Suppressor macrophage (primary cell): Measurements from ENCODE around the gene CHRM4.

Experiments
- DNase-seq, 4 experiments: peaks; one replicate each; pipeline ENCODE4 v3.0.0-alpha.2; 2020 to 2022

CHRM4 gene

GRCh38 chr11:46347637-46348311 lies 43.8 kb downstream of the CHRM4 start:
- DNase-seq: no peak

GRCh38 chr11:46346886-46347636 lies 44.5 kb downstream of the CHRM4 start, which contains the start of gene DGKZ:
DGKZ (plus strand) TSS chr11:46347463; CDS start chr11:46347660, 197 bp downstream.
- DNase-seq: peak; percentile 90 to 97 (median 96)

GRCh38 chr11:46345881-46346484 lies 45.6 kb downstream of the CHRM4 start:
- peak; percentile 62 to 76 (median 74) for DNase-seq

- DNase-seq: peak; percentile 82 to 93 (median 90)
Observed at GRCh38 chr11:46345131-46345597, 46.4 kb downstream of the CHRM4 start.

- DNase-seq: no peak
Observed at GRCh38 chr11:46343520-46343919, 48.1 kb downstream of the CHRM4 start.

- DNase-seq: peak; percentile 65 to 80 (median 73)
Observed at GRCh38 chr11:46342239-46342638, 49.3 kb downstream of the CHRM4 start.

GRCh38 chr11:46341454-46341853 lies 50.1 kb downstream of the CHRM4 start:
- DNase-seq: no peak

GRCh38 chr11:46339816-46340215 lies 51.8 kb downstream of the CHRM4 start:
- peak; percentile 72 to 88 (median 84) for DNase-seq

GRCh38 chr11:46338988-46339666 lies 52.4 kb downstream of the CHRM4 start:
- no peak for DNase-seq

- no peak for DNase-seq
Observed at GRCh38 chr11:46338636-46338987, 53.0 kb downstream of the CHRM4 start.

GRCh38 chr11:46337626-46338345 lies 53.8 kb downstream of the CHRM4 start:
- DNase-seq: no peak

- DNase-seq: peak; percentile 83 to 92 (median 88)
Observed at GRCh38 chr11:46336563-46337180, 54.9 kb downstream of the CHRM4 start.

- DNase-seq: peak in 1 of 4 experiments; percentile 36
Observed at GRCh38 chr11:46335890-46336562, 55.5 kb downstream of the CHRM4 start.

GRCh38 chr11:46335271-46335670 lies 56.3 kb downstream of the CHRM4 start:
- DNase-seq: no peak

- DNase-seq: no peak
Observed at GRCh38 chr11:46334211-46334610, 57.4 kb downstream of the CHRM4 start.
